ENCODE data around the gene NTM. TPM values are rescaled to one million over a fixed set of nuclear protein-coding genes. Genes with fewer than 3 reads are reported as not detected.

NTM gene
- total RNA-seq, 1 experiment from 2014 or later: 9.9 TPM

DNA sequence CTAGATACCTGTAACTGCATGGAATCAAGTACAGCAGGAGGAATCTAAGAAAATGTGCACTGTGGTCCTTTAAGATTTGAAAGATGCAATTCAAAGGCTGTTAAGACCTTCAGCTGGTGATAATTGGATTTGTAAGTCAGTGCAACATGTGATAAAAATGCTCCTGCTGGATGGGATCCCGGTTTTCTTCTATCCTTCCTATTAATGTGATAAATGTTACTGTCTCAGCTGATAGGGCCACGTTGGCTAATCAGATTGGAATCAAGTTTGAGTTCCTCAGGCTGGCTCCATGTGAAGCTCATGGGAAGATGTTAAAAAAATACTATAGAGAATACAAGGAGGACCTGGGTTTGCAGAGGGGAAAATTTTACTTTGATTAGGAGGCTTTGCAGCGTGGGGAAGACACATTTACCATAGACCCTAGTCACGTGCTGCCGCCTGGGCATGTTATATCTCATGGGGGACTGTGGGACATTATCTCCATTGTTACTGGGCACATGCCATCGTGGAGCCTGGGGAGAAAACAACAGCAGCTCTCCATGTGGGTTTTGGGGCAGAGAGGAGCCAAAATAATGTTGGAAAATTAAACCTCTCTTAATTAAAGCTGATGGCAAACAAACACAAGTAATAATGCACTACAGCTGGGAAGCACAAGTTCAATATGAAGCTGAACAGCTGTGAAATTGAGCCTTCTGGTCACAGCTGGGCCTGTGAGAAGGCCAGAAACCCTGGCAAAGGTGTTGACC, 652.5 kb downstream of the NTM start:
- no peak overlapping the region for H2AFZ ChIP-seq (ENCODE audit: low read length)
- H3K27ac ChIP-seq (ENCODE audit: insufficient read length, low read depth, low read length): no peak overlapping the region
- Mint-ChIP-seq H3K4me3 (no peak overlapping the region), H3K27me3 (ENCODE audit: low read depth) (no peaks in the 10 kb centered on the region), H3K27ac (no peak overlapping the region), H3K36me3 (ENCODE audit: insufficient read depth in 1 of 3, low read depth in 3 of 3) (peaks cover 0 to 2% (median 0%) of the 10 kb centered on the region in 3 experiments; a peak in 2 of 7 replicates), H3K9me3 (peaks cover 2 to 5% of the 10 kb centered on the region in 2 experiments; a peak in 2 of 5 replicates), H3K4me1 (peaks cover 18 to 30% of the 10 kb centered on the region in 2 experiments)
- no peaks in the 10 kb centered on the region for H3K9me3 ChIP-seq (ENCODE audit: control insufficient read depth, low read depth, low read length)
- no CpG with 5 or more reads among the region's 6 CpGs for WGBS (ENCODE audit: extremely low coverage, insufficient read length, low lambda C conversion rate)
- H4K8ac ChIP-seq (replicated peaks; ENCODE audit: insufficient read length, low read depth, low read length): no peak overlapping the region
- H2BK12ac ChIP-seq (ENCODE audit: insufficient read length, low read depth, low read length): no peak overlapping the region
- no peak overlapping the region for H2BK15ac ChIP-seq (ENCODE audit: low read depth, low read length)
- no peak for DNase-seq
- TF ChIP-seq, protein P1, sequence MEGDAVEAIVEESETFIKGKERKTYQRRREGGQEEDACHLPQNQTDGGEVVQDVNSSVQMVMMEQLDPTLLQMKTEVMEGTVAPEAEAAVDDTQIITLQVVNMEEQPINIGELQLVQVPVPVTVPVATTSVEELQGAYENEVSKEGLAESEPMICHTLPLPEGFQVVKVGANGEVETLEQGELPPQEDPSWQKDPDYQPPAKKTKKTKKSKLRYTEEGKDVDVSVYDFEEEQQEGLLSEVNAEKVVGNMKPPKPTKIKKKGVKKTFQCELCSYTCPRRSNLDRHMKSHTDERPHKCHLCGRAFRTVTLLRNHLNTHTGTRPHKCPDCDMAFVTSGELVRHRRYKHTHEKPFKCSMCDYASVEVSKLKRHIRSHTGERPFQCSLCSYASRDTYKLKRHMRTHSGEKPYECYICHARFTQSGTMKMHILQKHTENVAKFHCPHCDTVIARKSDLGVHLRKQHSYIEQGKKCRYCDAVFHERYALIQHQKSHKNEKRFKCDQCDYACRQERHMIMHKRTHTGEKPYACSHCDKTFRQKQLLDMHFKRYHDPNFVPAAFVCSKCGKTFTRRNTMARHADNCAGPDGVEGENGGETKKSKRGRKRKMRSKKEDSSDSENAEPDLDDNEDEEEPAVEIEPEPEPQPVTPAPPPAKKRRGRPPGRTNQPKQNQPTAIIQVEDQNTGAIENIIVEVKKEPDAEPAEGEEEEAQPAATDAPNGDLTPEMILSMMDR (conservative IDR thresholded peaks at IDR 0.05): no peak
- H3K4ac ChIP-seq (ENCODE audit: low read depth, low read length): no peak overlapping the region
- no peaks in the 10 kb centered on the region for H4K20me1 ChIP-seq (ENCODE audit: control insufficient read depth, insufficient read depth, insufficient read length)
- H2BK5ac ChIP-seq (ENCODE audit: insufficient read length, low read length): no peak overlapping the region
- no peak overlapping the region for H3K9ac ChIP-seq (ENCODE audit: extremely low read depth, insufficient read length, low read length)
- H2AK5ac ChIP-seq (ENCODE audit: insufficient read length, low read length): no peak overlapping the region
- no peak overlapping the region for H2BK20ac ChIP-seq (ENCODE audit: low read depth, low read length, poor library complexity, severe bottlenecking)
- no peaks in the 10 kb centered on the region for H3K79me1 ChIP-seq (ENCODE audit: insufficient read depth, low read depth, low read length, poor library complexity, severe bottlenecking)
- peaks cover 10% of the 10 kb centered on the region; the same call in 1 of the 2 replicates for H3K4me1 ChIP-seq (ENCODE audit: insufficient read depth, low read length)
- no peak overlapping the region for H2BK120ac ChIP-seq (ENCODE audit: low read depth, low read length, poor library complexity, severe bottlenecking)
- peak overlapping the region; percentile 43; the same call in 1 of the 2 replicates for H3K14ac ChIP-seq (ENCODE audit: insufficient read depth, low read length)
- H3K18ac ChIP-seq (ENCODE audit: insufficient read length, low read depth, low read length): no peak overlapping the region
- H3K4me2 ChIP-seq (ENCODE audit: insufficient read depth, insufficient read length, low read length): no peak overlapping the region
- H3K27me3 ChIP-seq (ENCODE audit: insufficient read depth, low read length): no peaks in the 10 kb centered on the region
- no peaks in the 10 kb centered on the region for H3K79me2 ChIP-seq (ENCODE audit: insufficient read depth, low read length)
- H4K5ac ChIP-seq (ENCODE audit: insufficient read length, low read depth, low read length): no peak overlapping the region
- H3K56ac ChIP-seq (ENCODE audit: insufficient read length, low read depth, low read length): no peak overlapping the region
- H3T11ph ChIP-seq (ENCODE audit: low read length): no peak overlapping the region
- no peak overlapping the region for H3K23ac ChIP-seq (ENCODE audit: insufficient read length, low read depth, low read length)
- H4K91ac ChIP-seq (ENCODE audit: insufficient read length, low read depth, low read length): no peak overlapping the region
- no peaks in the 10 kb centered on the region for H3K23me2 ChIP-seq (ENCODE audit: insufficient read length, low read depth, low read length, poor library complexity, severe bottlenecking)
